Liver (tissue), 9 donors: ENCODE results near the gene NFIX. TPM values are rescaled to one million over a fixed set of nuclear protein-coding genes. Genes with fewer than 3 reads are reported as not detected.

ENCODE experiments used
- DNase-seq: peaks from one replicate; pipeline ENCODE4 v3.0.0-alpha.2; 2017; ENCODE audit warnings: low spot score
- H3K27ac ChIP-seq, 2 donors: one replicate each; pipeline ENCODE4 v1.7.0; 2013; ENCODE audit warnings: inconsistent platforms in 2 of 2, low read length in 2 of 2, control low read depth in 1 of 2, low read depth in 1 of 2, mild to moderate bottlenecking in 1 of 2
- H3K27me3 ChIP-seq, 4 donors: one replicate each; pipeline versions ENCODE4 v1.6.1 to v1.7.0; 2013; ENCODE audit warnings: low read length in 3 of 4, inconsistent platforms in 1 of 4, mild to moderate bottlenecking in 1 of 4, moderate library complexity in 1 of 4; ENCODE audit not compliant: control insufficient read depth in 4 of 4, insufficient read depth in 4 of 4
- H3K36me3 ChIP-seq, 4 donors: one replicate each; pipeline versions ENCODE4 v1.6.1 to v1.7.0; 2013; ENCODE audit warnings: low read length in 3 of 4, mild to moderate bottlenecking in 3 of 4, low read depth in 1 of 4, moderate library complexity in 1 of 4; ENCODE audit not compliant: control insufficient read depth in 4 of 4, insufficient read depth in 3 of 4
- H3K4me1 ChIP-seq, 4 donors: one replicate each; pipeline versions ENCODE4 v1.6.1 to v1.7.0; 2013; ENCODE audit warnings: low read length in 3 of 4, mild to moderate bottlenecking in 3 of 4, moderate library complexity in 1 of 4; ENCODE audit not compliant: control insufficient read depth in 4 of 4, insufficient read depth in 4 of 4
- H3K4me3 ChIP-seq, 3 donors: one replicate each; pipeline versions ENCODE4 v1.6.1 to v1.7.0; 2013; ENCODE audit warnings: low read length in 3 of 3, control low read depth in 1 of 3, low read depth in 1 of 3, mild to moderate bottlenecking in 1 of 3
- H3K9ac ChIP-seq, 2 donors: one replicate each; pipeline ENCODE4 v1.7.0; 2013; ENCODE audit warnings: low read length in 2 of 2, mild to moderate bottlenecking in 2 of 2, moderate library complexity in 2 of 2, control low read depth in 1 of 2, low read depth in 1 of 2
- H3K9me3 ChIP-seq, 4 donors: one replicate each; pipeline versions ENCODE4 v1.6.1 to v1.7.0; 2013; ENCODE audit warnings: low read length in 3 of 4; ENCODE audit not compliant: control insufficient read depth in 4 of 4
- ATF3 ChIP-seq: IDR thresholded peaks from 2 replicates; pipeline ENCODE4 v1.6.1; 2016; ENCODE audit warnings: antibody characterized with exemption
- EGR1 ChIP-seq, 2 donors: IDR thresholded peaks; 2 replicates each; pipeline ENCODE4 v1.6.1; 2016 to 2018; ENCODE audit warnings: antibody characterized with exemption in 2 of 2, low read depth in 2 of 2
- FOXA2 ChIP-seq: IDR thresholded peaks from 2 replicates; pipeline ENCODE4 v1.6.1; 2016; ENCODE audit warnings: antibody characterized with exemption
- GABPA ChIP-seq, 2 donors: IDR thresholded peaks in 1 of 2; conservative IDR thresholded peaks in 1 of 2; 2 replicates each; pipeline ENCODE4 v1.6.1; 2016; ENCODE audit warnings: antibody characterized with exemption in 2 of 2, mild to moderate bottlenecking in 1 of 2, moderate library complexity in 1 of 2
- HNF4A ChIP-seq, 2 donors: conservative IDR thresholded peaks; 2 replicates each; pipeline ENCODE4 v1.6.1; 2016; ENCODE audit warnings: antibody characterized with exemption in 2 of 2, mild to moderate bottlenecking in 2 of 2
- JUND ChIP-seq, 2 donors: IDR thresholded peaks; 2 replicates each; pipeline ENCODE4 v1.6.1; 2016; ENCODE audit warnings: antibody characterized with exemption in 2 of 2
- NR2F2 ChIP-seq: IDR thresholded peaks from 2 replicates; pipeline ENCODE4 v1.6.1; 2016; ENCODE audit warnings: antibody characterized with exemption
- RAD21 ChIP-seq, 2 donors: IDR thresholded peaks; 2 replicates each; pipeline ENCODE4 v1.6.1; 2016; ENCODE audit warnings: antibody characterized with exemption in 2 of 2, mild to moderate bottlenecking in 2 of 2
- SP1 ChIP-seq: IDR thresholded peaks from 2 replicates; pipeline ENCODE4 v1.6.1; 2018; ENCODE audit warnings: antibody characterized with exemption, mild to moderate bottlenecking
- TAF1 ChIP-seq: conservative IDR thresholded peaks from 2 replicates; pipeline ENCODE4 v1.6.1; 2016; ENCODE audit warnings: antibody characterized with exemption, mild to moderate bottlenecking
- YY1 ChIP-seq: IDR thresholded peaks from 2 replicates; pipeline ENCODE4 v1.6.1; 2016; ENCODE audit warnings: antibody characterized with exemption, mild to moderate bottlenecking
- WGBS: extraction: QIAGEN DNeasy Blood & Tissue Kit; methylation state at CpG from one replicate; pipeline ENCODE4 v1.1.7; 2013; 5-methylcytosine and 5-hydroxymethylcytosine counted together
- polyA plus RNA-seq, 2 donors: library from polyadenylated mRNA; stranded (reverse) in 1 of 2; unstranded in 1 of 2; fragments of 200-250 nt in 1 of 2; fragments of >200 nt in 1 of 2; fragmentation: Nextera tagmentation in 1 of 2; extraction: Ambion mirVana in 1 of 2; gene quantifications; one replicate each; pipeline versions ENCODE4 v1.2.1 to v1.2.3, GENCODE V29; 2013 to 2015
- total RNA-seq, 2 donors: library from RNA; depleted of rRNA; stranded (reverse); fragments of >200 nt; gene quantifications; one replicate each; pipeline ENCODE4 v1.2.3, GENCODE V29; 2014
- TF ChIP-seq, protein P1 (sequence below): IDR thresholded peaks from 2 replicates; pipeline ENCODE4 v1.6.1; 2016; ENCODE audit warnings: antibody characterized with exemption, mild to moderate bottlenecking
- TF ChIP-seq, protein P2 (sequence below): IDR thresholded peaks from 2 replicates; pipeline ENCODE4 v1.6.1; 2016; ENCODE audit warnings: antibody characterized with exemption
- TF ChIP-seq, protein P3 (sequence below): IDR thresholded peaks from 2 replicates; pipeline ENCODE4 v1.6.1; 2016; ENCODE audit warnings: antibody characterized with exemption
- donor health status: healthy.
- donor health status: healthy.
- donor health status: healthy.
- donor health status: healthy.
- donor health status: healthy.

NFIX gene
- total and polyA plus RNA-seq, 4 donors: 3.3 to 18.4 (median 12.6) TPM

GRCh38 chr19:12984143-12984627 is 11.1 kb upstream of the NFIX start:
- Histone ChIP-seq H3K27me3 (no peaks in the 10 kb centered on the region), H3K27ac (no peak overlapping the region), H3K4me1 (peaks cover 0 to 7% (median 2%) of the 10 kb centered on the region in 4 donors), H3K4me3 (no peak overlapping the region), H3K9me3 (no peaks in the 10 kb centered on the region), H3K9ac (no peak overlapping the region), H3K36me3 (no peaks in the 10 kb centered on the region)
- TF ChIP-seq GABPA (IDR thresholded peaks at IDR 0.05 in 1 of 2, conservative IDR thresholded peaks at IDR 0.05 in 1 of 2) (no peak), JUND (IDR thresholded peaks at IDR 0.05) (no peak), TAF1 (no peak), HNF4A (conservative IDR thresholded peaks at IDR 0.05) (no peak), NR2F2 (no peak), RAD21 (IDR thresholded peaks at IDR 0.05) (no peak), SP1 (no peak), EGR1 (IDR thresholded peaks at IDR 0.05; ENCODE audit: low read depth in 2 of 2) (no peak), FOXA2 (no peak)
- TF ChIP-seq, protein P1, sequence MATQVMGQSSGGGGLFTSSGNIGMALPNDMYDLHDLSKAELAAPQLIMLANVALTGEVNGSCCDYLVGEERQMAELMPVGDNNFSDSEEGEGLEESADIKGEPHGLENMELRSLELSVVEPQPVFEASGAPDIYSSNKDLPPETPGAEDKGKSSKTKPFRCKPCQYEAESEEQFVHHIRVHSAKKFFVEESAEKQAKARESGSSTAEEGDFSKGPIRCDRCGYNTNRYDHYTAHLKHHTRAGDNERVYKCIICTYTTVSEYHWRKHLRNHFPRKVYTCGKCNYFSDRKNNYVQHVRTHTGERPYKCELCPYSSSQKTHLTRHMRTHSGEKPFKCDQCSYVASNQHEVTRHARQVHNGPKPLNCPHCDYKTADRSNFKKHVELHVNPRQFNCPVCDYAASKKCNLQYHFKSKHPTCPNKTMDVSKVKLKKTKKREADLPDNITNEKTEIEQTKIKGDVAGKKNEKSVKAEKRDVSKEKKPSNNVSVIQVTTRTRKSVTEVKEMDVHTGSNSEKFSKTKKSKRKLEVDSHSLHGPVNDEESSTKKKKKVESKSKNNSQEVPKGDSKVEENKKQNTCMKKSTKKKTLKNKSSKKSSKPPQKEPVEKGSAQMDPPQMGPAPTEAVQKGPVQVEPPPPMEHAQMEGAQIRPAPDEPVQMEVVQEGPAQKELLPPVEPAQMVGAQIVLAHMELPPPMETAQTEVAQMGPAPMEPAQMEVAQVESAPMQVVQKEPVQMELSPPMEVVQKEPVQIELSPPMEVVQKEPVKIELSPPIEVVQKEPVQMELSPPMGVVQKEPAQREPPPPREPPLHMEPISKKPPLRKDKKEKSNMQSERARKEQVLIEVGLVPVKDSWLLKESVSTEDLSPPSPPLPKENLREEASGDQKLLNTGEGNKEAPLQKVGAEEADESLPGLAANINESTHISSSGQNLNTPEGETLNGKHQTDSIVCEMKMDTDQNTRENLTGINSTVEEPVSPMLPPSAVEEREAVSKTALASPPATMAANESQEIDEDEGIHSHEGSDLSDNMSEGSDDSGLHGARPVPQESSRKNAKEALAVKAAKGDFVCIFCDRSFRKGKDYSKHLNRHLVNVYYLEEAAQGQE: no peak
- TF ChIP-seq, protein P2, sequence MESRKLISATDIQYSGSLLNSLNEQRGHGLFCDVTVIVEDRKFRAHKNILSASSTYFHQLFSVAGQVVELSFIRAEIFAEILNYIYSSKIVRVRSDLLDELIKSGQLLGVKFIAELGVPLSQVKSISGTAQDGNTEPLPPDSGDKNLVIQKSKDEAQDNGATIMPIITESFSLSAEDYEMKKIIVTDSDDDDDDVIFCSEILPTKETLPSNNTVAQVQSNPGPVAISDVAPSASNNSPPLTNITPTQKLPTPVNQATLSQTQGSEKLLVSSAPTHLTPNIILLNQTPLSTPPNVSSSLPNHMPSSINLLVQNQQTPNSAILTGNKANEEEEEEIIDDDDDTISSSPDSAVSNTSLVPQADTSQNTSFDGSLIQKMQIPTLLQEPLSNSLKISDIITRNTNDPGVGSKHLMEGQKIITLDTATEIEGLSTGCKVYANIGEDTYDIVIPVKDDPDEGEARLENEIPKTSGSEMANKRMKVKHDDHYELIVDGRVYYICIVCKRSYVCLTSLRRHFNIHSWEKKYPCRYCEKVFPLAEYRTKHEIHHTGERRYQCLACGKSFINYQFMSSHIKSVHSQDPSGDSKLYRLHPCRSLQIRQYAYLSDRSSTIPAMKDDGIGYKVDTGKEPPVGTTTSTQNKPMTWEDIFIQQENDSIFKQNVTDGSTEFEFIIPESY: no peak
- whole genome bisulfite sequencing: 80% methylated on average over 3 of the region's 3 CpGs
- DNase-seq: no peak

- TF ChIP-seq HNF4A (conservative IDR thresholded peaks at IDR 0.05) (no peak), NR2F2 (no peak), YY1 (no peak), EGR1 (IDR thresholded peaks at IDR 0.05; ENCODE audit: low read depth in 2 of 2) (no peak), ATF3 (no peak), RAD21 (IDR thresholded peaks at IDR 0.05) (no peak), GABPA (IDR thresholded peaks at IDR 0.05 in 1 of 2, conservative IDR thresholded peaks at IDR 0.05 in 1 of 2) (no peak)
- TF ChIP-seq, protein P2: no peak
- TF ChIP-seq, protein P3, sequence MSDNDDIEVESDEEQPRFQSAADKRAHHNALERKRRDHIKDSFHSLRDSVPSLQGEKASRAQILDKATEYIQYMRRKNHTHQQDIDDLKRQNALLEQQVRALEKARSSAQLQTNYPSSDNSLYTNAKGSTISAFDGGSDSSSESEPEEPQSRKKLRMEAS: no peak
- TF ChIP-seq, protein P1: no peak
- Histone ChIP-seq H3K36me3 (no peaks in the 10 kb centered on the region), H3K27me3 (no peaks in the 10 kb centered on the region), H3K4me1 (peaks cover 0 to 7% (median 2%) of the 10 kb centered on the region in 4 donors), H3K27ac (no peak overlapping the region), H3K4me3 (no peak overlapping the region), H3K9ac (no peak overlapping the region), H3K9me3 (no peaks in the 10 kb centered on the region)
- WGBS: 37% methylated on average over 10 of the region's 10 CpGs
- DNase-seq: no peak
These were observed 10.6 kb upstream of the NFIX start for GRCh38 chr19:12984683-12985048.
